ENCODE measurements around the gene FAM240A.
"Not testable (repeated sequence)": the region's sequence is repeated elsewhere in the genome, so short reads cannot be mapped to it uniquely, and the experiment has no call there.

FAM240A gene

GRCh38 chr3:46586738-46587246 is 25.5 kb upstream of the FAM240A start:
- in situ Hi-C loops (cut with MboI; ENCODE audit: low sequenced_read_pairs), result no loop called here

GRCh38 chr3:46587268-46587667 is 25.1 kb upstream of the FAM240A start:
- in situ Hi-C loops (cut with MboI; ENCODE audit: low sequenced_read_pairs), result not testable (repeated sequence)

DNA sequence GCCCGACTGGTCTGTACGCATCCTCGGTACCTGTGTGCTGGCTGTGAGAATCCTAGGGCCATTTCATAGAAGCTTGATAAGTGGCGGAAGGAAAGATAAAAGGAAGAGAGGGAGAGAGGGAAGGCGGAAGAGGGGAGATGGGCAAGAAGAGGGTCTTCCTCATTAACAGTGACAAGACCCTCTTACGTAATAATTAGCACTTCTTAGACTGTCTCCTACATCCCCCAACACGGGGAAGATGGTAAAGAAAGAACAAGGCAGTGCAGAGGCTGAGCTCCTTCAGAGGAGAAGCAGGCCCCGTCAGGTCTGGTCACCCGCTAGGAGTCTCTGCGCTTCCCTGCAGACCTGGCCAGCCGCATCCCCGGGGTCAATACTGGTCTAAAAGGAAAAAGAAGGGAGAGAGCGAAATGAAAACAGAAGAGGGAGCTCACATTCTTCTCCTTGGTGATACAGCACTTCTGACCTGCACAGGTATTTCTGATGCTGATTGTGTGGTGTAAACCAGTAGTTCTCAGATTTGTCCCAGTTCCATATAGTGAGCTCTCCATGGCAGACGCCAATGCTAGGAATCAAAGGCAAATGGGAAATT is 19.0 kb upstream of the FAM240A start:
- in situ Hi-C loops (cut with MboI; ENCODE audit: low sequenced_read_pairs), result no loop called here

- in situ Hi-C loops (cut with MboI; ENCODE audit: low sequenced_read_pairs), result no loop called here
Observed at GRCh38 chr3:46593979-46594378, 18.3 kb upstream of the FAM240A start.

GRCh38 chr3:46594723-46595122 is 17.6 kb upstream of the FAM240A start:
- in situ Hi-C loops (cut with MboI; ENCODE audit: low sequenced_read_pairs), result no loop called here

GRCh38 chr3:46595819-46596314 is 16.5 kb upstream of the FAM240A start:
- in situ Hi-C loops (cut with MboI; ENCODE audit: low sequenced_read_pairs), result no loop called here

- in situ Hi-C loops (cut with MboI; ENCODE audit: low sequenced_read_pairs), result no loop called here
Observed at GRCh38 chr3:46599590-46599989, 12.7 kb upstream of the FAM240A start.

DNA sequence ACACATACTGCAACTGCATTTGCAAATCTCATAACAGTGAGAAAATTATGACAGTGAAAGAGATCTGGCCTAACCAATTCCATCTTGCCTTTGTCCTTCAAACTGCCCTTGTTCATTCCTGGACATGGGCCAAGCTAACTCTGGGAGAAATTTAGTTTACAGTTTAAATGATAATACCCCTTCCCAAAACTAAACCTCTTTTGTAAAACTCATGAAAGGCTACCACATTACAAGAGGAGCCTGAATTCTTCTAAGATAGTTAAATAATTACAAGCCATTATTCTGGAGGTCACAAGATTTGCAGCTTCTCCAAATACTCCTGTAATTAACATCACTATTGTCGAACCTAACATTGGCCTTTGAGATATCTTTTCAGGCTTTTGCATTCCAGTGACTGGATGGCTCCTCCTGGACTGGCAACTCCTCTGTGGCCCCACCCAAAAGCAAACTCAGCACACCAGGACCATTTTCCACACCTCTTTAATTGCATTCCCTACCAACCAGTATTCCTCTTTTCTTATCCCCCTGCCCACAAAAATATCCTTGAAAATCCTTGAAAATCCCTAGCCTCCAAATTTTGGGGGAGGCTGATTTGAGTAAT is 8.8 kb upstream of the FAM240A start:
- in situ Hi-C loops (cut with MboI; ENCODE audit: low sequenced_read_pairs), result no loop called here

DNA sequence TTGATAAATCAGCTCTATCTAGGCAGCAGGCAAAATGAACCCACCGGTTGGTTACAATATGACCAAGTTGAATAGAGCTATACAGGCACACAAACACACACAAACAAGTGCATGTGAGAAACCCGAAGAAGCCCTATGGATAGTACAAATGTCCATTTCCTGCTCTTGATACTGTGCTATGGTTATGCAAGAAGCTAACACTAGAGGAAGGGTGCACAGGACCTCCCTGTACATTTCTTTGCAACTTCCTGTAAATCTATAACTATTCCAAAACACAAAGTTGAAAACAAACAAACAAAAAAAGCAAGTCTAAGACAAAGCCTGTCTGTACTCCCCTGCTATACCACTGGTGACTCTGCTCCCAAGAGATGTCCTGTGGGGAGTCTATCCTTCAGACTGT is 8.2 kb upstream of the FAM240A start:
- in situ Hi-C loops (cut with MboI; ENCODE audit: low sequenced_read_pairs), result no loop called here

- in situ Hi-C loops (cut with MboI; ENCODE audit: low sequenced_read_pairs), result no loop called here
Observed at GRCh38 chr3:46607603-46608028, 4.7 kb upstream of the FAM240A start.

GRCh38 chr3:46609212-46609721 is 3.1 kb upstream of the FAM240A start:
- in situ Hi-C loops (cut with MboI; ENCODE audit: low sequenced_read_pairs), result no loop called here

DNA sequence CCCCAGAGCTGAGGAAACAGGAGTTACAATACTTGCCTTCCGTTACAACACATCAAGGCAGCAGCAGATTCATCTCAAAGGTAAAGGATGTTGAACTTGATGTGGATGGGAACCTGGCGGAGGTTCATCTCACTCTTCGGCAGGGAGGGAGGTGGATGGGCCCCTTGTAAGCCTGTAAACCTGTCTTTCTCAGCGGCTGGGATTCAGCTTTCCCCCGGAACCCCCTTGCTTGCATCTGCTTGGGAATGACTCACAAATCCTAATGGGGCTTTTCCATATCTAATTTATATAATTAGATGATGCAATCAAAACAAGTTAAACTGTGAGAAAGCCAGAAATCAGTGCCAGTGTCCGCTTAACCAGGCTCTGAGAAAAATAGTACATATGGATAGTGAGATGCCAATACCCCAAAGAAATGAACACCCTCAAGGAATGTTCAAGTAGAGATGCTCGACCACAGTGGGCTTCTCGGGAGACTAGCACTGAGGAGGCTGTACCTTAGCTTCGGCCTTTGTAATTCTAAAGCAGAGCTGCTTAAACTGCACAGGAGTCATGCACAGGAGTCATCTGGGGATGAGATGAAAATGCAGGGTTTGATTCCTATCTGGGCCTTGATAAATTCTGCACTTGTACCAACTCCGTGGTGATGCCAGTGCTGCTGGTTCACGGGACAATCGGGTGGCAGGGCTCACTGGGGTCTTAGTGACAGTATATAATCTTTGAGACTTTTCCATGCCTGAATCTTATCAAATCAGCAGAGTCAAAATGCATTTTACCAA is 2.2 kb upstream of the FAM240A start:
- in situ Hi-C loops (cut with MboI; ENCODE audit: low sequenced_read_pairs), result no loop called here

DNA sequence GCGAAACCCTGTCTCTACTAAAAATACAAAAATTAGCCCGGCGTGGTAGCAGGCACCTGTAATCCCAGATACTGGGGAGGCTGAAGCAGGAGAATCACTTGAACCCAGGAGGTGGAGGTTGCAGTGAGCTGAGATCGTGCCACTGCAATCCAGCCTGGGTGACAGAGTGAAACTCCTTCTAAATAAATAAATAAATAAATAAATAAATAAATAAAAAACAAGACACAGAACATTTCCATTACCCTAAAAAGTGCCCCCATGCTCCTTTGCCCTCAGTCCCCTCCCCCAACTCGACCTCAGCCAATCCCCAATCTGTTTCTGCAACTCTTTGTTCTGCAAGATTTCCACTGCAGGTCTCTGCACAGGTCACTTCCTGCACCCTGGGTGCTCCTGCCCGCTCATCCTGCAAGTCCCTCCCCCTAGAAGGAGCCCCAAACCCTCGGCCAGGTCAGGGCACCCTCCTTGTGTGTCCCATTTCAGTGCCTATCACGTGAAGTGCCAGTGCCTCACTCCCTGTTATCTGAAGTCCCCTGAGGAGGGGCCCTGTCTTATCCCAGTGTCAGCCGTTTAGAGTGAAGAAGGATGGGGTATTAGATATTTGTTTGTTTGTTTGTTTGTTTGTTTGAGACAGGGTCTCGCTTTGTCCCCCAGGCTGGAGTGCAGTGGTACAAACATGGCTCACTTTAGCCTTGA is 1.1 kb downstream of the FAM240A start:
- in situ Hi-C loops (cut with MboI; ENCODE audit: low sequenced_read_pairs), result no loop called here

DNA sequence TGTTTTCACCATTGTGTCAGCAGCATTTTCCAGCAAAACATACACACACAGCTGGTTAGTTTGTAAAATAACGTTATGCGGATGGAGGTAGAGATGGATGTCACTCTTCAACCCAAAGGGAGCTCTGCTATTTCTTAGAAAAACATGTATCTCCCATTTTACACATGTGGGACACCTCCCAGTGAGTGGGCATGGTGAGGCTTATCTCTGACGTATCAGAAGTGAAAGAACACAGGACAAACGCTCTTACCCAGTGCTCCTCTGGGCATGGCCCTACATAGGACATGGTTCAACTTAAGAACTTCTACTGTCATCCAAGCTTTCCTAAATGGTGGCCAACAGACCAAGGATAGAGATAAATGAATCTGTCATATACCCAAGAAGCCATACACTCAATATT is 2.1 kb downstream of the FAM240A start:
- in situ Hi-C loops (cut with MboI; ENCODE audit: low sequenced_read_pairs), result no loop called here

GRCh38 chr3:46615050-46615775 is 2.9 kb downstream of the FAM240A start:
- in situ Hi-C loops (cut with MboI; ENCODE audit: low sequenced_read_pairs), result no loop called here

- in situ Hi-C loops (cut with MboI; ENCODE audit: low sequenced_read_pairs), result no loop called here
Observed at GRCh38 chr3:46615976-46616375, 3.7 kb downstream of the FAM240A start.

- in situ Hi-C loops (cut with MboI; ENCODE audit: low sequenced_read_pairs), result no loop called here
Observed at GRCh38 chr3:46617941-46618340, 5.6 kb downstream of the FAM240A start.

GRCh38 chr3:46619845-46620778 is 7.8 kb downstream of the FAM240A start:
- in situ Hi-C loops (cut with MboI; ENCODE audit: low sequenced_read_pairs), result no loop called here

GRCh38 chr3:46624533-46624932 is 12.2 kb downstream of the FAM240A start:
- in situ Hi-C loops (cut with MboI; ENCODE audit: low sequenced_read_pairs), result no loop called here

Measured in HL-60/S4 treated with phorbol 12-myristate 13-acetate at 8.2 ng/mL for 4 days and 3 days (cell line).